OCI-LY3 (cell line): ENCODE data around the gene SYS1.

ENCODE experiments used
- EZH2phosphoT487 ChIP-seq: fragments of 200-600 bp; shearing (Covaris generic); IDR thresholded peaks from 2 replicates; pipeline ENCODE4 v1.6.1; 2018; ENCODE audit warnings: antibody characterized with exemption, mixed run types, low read depth
- TF ChIP-seq, protein P1 (sequence below): fragments of 200-600, 300-600 bp; sonication (generic); IDR thresholded peaks from 2 replicates; pipeline ENCODE4 v1.5.1; 2014; ENCODE audit warnings: antibody characterized with exemption, low read length, low read depth

DNA sequence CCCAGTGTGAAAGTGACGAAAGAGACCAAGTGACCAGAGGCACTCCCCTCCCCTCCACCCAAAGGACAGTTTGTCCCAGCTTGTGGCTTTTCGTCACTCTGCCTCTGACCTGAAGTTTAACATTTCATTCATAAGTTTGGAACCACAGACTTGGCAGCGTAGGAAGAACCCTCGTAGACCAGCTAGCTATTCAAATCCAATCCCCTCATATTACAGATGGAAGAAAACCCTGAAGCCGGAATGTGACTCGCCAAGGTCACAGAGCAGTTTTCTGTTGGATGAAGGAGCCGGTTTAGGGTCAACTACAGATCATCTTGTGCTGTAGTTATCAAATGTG lies 3.9 kb upstream of the SYS1 start:
- TF ChIP-seq, protein P1, sequence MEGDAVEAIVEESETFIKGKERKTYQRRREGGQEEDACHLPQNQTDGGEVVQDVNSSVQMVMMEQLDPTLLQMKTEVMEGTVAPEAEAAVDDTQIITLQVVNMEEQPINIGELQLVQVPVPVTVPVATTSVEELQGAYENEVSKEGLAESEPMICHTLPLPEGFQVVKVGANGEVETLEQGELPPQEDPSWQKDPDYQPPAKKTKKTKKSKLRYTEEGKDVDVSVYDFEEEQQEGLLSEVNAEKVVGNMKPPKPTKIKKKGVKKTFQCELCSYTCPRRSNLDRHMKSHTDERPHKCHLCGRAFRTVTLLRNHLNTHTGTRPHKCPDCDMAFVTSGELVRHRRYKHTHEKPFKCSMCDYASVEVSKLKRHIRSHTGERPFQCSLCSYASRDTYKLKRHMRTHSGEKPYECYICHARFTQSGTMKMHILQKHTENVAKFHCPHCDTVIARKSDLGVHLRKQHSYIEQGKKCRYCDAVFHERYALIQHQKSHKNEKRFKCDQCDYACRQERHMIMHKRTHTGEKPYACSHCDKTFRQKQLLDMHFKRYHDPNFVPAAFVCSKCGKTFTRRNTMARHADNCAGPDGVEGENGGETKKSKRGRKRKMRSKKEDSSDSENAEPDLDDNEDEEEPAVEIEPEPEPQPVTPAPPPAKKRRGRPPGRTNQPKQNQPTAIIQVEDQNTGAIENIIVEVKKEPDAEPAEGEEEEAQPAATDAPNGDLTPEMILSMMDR: no peak
- no peak for TF ChIP-seq EZH2phosphoT487
